GM21723 (cell line): ENCODE data around the gene BBX.
"Not testable (repeated sequence)": the region's sequence is repeated elsewhere in the genome, so short reads cannot be mapped to it uniquely, and the experiment has no call there.

ENCODE experiments used
- ATAC-seq: cut with Tn5 transposase; IDR thresholded peaks from one replicate; pipeline ENCODE4 v1.9.1; 2021; ENCODE audit warnings: mild to moderate bottlenecking, moderate library complexity; ENCODE audit not compliant: unreplicated experiment

BBX gene

GRCh38 chr3:107681396-107681795, 158.6 kb downstream of the BBX start:
- no peak for ATAC-seq

- ATAC-seq: no peak
Observed at GRCh38 chr3:107682580-107682979, 159.8 kb downstream of the BBX start.

GRCh38 chr3:107683447-107683846, 160.7 kb downstream of the BBX start:
- ATAC-seq: no peak

- ATAC-seq: no peak
Observed at GRCh38 chr3:107684431-107684925, 161.7 kb downstream of the BBX start.

- no peak for ATAC-seq
Observed at GRCh38 chr3:107685383-107685782, 162.6 kb downstream of the BBX start.

- ATAC-seq: no peak
Observed at GRCh38 chr3:107687056-107687581, 164.4 kb downstream of the BBX start.

GRCh38 chr3:107689355-107689754, 166.6 kb downstream of the BBX start:
- no peak for ATAC-seq

GRCh38 chr3:107690522-107691138, 167.9 kb downstream of the BBX start:
- ATAC-seq: no peak

- ATAC-seq: not testable (repeated sequence)
Observed at GRCh38 chr3:107691984-107692383, 169.2 kb downstream of the BBX start.

GRCh38 chr3:107697348-107697747, 174.6 kb downstream of the BBX start:
- not testable (repeated sequence) for ATAC-seq

GRCh38 chr3:107697855-107698254, 175.1 kb downstream of the BBX start:
- not testable (repeated sequence) for ATAC-seq

GRCh38 chr3:107699682-107700081, 176.9 kb downstream of the BBX start:
- ATAC-seq: no peak

GRCh38 chr3:107701299-107701698, 178.5 kb downstream of the BBX start:
- no peak for ATAC-seq

- ATAC-seq: no peak
Observed at GRCh38 chr3:107704477-107704876, 181.7 kb downstream of the BBX start.

GRCh38 chr3:107705046-107705445, 182.3 kb downstream of the BBX start:
- no peak for ATAC-seq

GRCh38 chr3:107710851-107711250, 188.1 kb downstream of the BBX start:
- no peak for ATAC-seq

GRCh38 chr3:107716734-107717133, 194.0 kb downstream of the BBX start:
- ATAC-seq: no peak

- ATAC-seq: no peak
Observed at GRCh38 chr3:107718547-107718946, 195.8 kb downstream of the BBX start.

GRCh38 chr3:107727102-107727501, 204.3 kb downstream of the BBX start:
- ATAC-seq: no peak

GRCh38 chr3:107729686-107730085, 206.9 kb downstream of the BBX start:
- no peak for ATAC-seq

- ATAC-seq: no peak
Observed at GRCh38 chr3:107734317-107734716, 211.6 kb downstream of the BBX start.

GRCh38 chr3:107737914-107738313, 215.2 kb downstream of the BBX start:
- no peak for ATAC-seq
